HG02678 (cell line): ENCODE results near the gene ARHGEF4.
A peak's percentile ranks its signal among the peaks of the same experiment; 100 is the strongest.
"Not testable (repeated sequence)": the region's sequence is repeated elsewhere in the genome, so short reads cannot be mapped to it uniquely, and the experiment has no call there.

Source experiments
- ATAC-seq: cut with Tn5 transposase; IDR thresholded peaks from one replicate; pipeline ENCODE4 v1.9.1; 2021; ENCODE audit warnings: mild to moderate bottlenecking, moderate library complexity; ENCODE audit not compliant: unreplicated experiment

ARHGEF4 gene

GRCh38 chr2:131075578-131075977 lies 238.9 kb downstream of the ARHGEF4 start:
- ATAC-seq, result not testable (repeated sequence)

- no peak for ATAC-seq
Measured at GRCh38 chr2:131076707-131077106, 240.0 kb downstream of the ARHGEF4 start.

GRCh38 chr2:131077182-131077846 lies 240.6 kb downstream of the ARHGEF4 start:
- ATAC-seq, result no peak

GRCh38 chr2:131077966-131078365 lies 241.3 kb downstream of the ARHGEF4 start:
- ATAC-seq, result no peak

- ATAC-seq, result not testable (repeated sequence)
Measured at GRCh38 chr2:131079931-131080330, 243.2 kb downstream of the ARHGEF4 start.

- no peak for ATAC-seq
Measured at GRCh38 chr2:131081190-131081589, 244.5 kb downstream of the ARHGEF4 start.

- ATAC-seq, result no peak
Measured at GRCh38 chr2:131085646-131086045, 248.9 kb downstream of the ARHGEF4 start.

GRCh38 chr2:131092458-131093005 lies 255.8 kb downstream of the ARHGEF4 start:
- ATAC-seq, result no peak

GRCh38 chr2:131093006-131093695 lies 256.4 kb downstream of the ARHGEF4 start, which contains the start of gene FAM168B:
TSS of gene FAM168B (minus strand) at chr2:131093460. CDS start at chr2:131082646, 10,814 bp downstream.
- peak; percentile 80 for ATAC-seq

- ATAC-seq, result peak; percentile 73
Measured at GRCh38 chr2:131093696-131094462, 257.2 kb downstream of the ARHGEF4 start.

- ATAC-seq, result no peak
Measured at GRCh38 chr2:131094463-131095281, 258.0 kb downstream of the ARHGEF4 start.
